Heart left ventricle (tissue), 16 donors: ENCODE data around the gene ISLR. TPM values are rescaled to one million over a fixed set of nuclear protein-coding genes. Genes with fewer than 3 reads are reported as not detected.

ENCODE experiments used
- ATAC-seq, 4 donors: fragments of 200-7000 bp; cut with Tn5 transposase; one replicate each; pipeline ENCODE4 v1.9.1; 2020 to 2022; ENCODE audit warnings: moderate library complexity in 4 of 4, mild to moderate bottlenecking in 3 of 4, moderate number of reproducible peaks in 1 of 4
- DNase-seq, 5 donors: peaks; one replicate each; pipeline ENCODE4 v3.0.0-alpha.2; 2020
- H3K27ac ChIP-seq, 12 donors: fragments of 200-600 bp; sonication (generic) in 4 of 12; one replicate each; pipeline versions ENCODE4 v1.5.0 to v1.8.0; 2016 to 2022; ENCODE audit warnings: mild to moderate bottlenecking in 2 of 12
- H3K27me3 ChIP-seq, 9 donors: fragments of 200-600 bp; sonication (generic) in 2 of 9; one replicate each; pipeline versions ENCODE4 v1.5.1 to v1.8.0; 2016 to 2022; ENCODE audit warnings: mild to moderate bottlenecking in 3 of 9
- H3K36me3 ChIP-seq, 9 donors: fragments of 200-600 bp; sonication (generic) in 2 of 9; one replicate each; pipeline versions ENCODE4 v1.5.0 to v1.8.0; 2018 to 2022; ENCODE audit warnings: mild to moderate bottlenecking in 2 of 9
- H3K4me1 ChIP-seq, 12 donors: fragments of 200-600 bp; sonication (generic) in 4 of 12; one replicate each; pipeline versions ENCODE4 v1.5.0 to v1.8.0; 2016 to 2022; ENCODE audit warnings: mild to moderate bottlenecking in 3 of 12
- H3K4me3 ChIP-seq, 12 donors: fragments of 200-600 bp; sonication (generic) in 4 of 12; one replicate each; pipeline versions ENCODE4 v1.5.0 to v1.8.0; 2017 to 2022; ENCODE audit warnings: mild to moderate bottlenecking in 9 of 12, moderate library complexity in 4 of 12
- H3K9me3 ChIP-seq, 12 donors: fragments of 200-600 bp; sonication (generic) in 4 of 12; one replicate each; pipeline versions ENCODE4 v1.5.0 to v1.8.0; 2016 to 2022; ENCODE audit warnings: mild to moderate bottlenecking in 1 of 12
- CTCF ChIP-seq, 12 donors: fragments of 200-600 bp; sonication (generic) in 4 of 12; IDR thresholded peaks; one replicate each; pipeline versions ENCODE4 v1.5.0 to v1.8.0; 2018 to 2022; ENCODE audit warnings: antibody characterized with exemption in 12 of 12, mild to moderate bottlenecking in 5 of 12
- POLR2A ChIP-seq, 2 donors: fragments of 450-650 bp; IDR thresholded peaks; one replicate each; pipeline ENCODE4 v1.6.1; 2017; ENCODE audit warnings: antibody characterized with exemption in 2 of 2, mild to moderate bottlenecking in 2 of 2, moderate library complexity in 2 of 2
- WGBS, 4 donors: extraction: QIAGEN DNeasy Blood & Tissue Kit in 2 of 4; methylation state at CpG; one replicate each; pipeline versions ENCODE4 v1.1.5 to v1.1.7; 2013 to 2018; 5-methylcytosine and 5-hydroxymethylcytosine counted together
- intact Hi-C, 10 donors: fragments of 100-400 bp; cut with DNase I; formaldehyde crosslinking; loops; one replicate each; pipeline versions ENCODE4 v1.11.1 to v1.14.2; 2022
- polyA plus RNA-seq, 2 donors: library from polyadenylated mRNA; stranded (reverse); fragments of 200-250 nt; gene quantifications; one replicate each; pipeline ENCODE4 v1.2.3, GENCODE V29; 2013
- total RNA-seq, 9 donors: library from RNA; depleted of rRNA in 2 of 9; stranded (reverse); fragments of >200 nt in 2 of 9; fragmentation: NEBNext Ultra II Directional in 3 of 9; extraction: Animal tissue kit (Norgen Biotek cat#: 25700) in 3 of 9; gene quantifications; one replicate each; pipeline versions ENCODE4 v1.1.0 to v1.2.4, GENCODE V29; 2016 to 2023
- donor health status: ischemic (EF 13 %, LVEDD 7.1; RV severe dilation, severe dysfunction).
- donor health status: healthy with polysubstance abuse.
- donor health status: DM: no; HTN: yes; CAD: no.
- donor health status: DM: no; HTN: no; CAD: no.
- donor health status: ischemic (EF 25% LVEDD 6.9; RV normal size, moderate dysfunction).
- donor health status: ischemic (EF 25% LVEDD 5.7; RV mildly dilated, moderate dysfunction).
- donor health status: healthy.
- donor health status: DM: yes; HTN: yes; CAD: no.
- donor health status: ischemic (EF 35%, LVEDD 5.7; RV mildly dilated, moderate dysfunction).
- donor health status: nonischemic (EF 11% LVEDD 7.7; RV severe dilation, severe dysfunction).
- donor health status: DM: yes; HTN: yes; CAD: no.
- donor health status: PGD.
- donor health status: ischemic (EF 29% LVEDD 5.4; RV normal size, mild dysfunction).
- donor health status: nonischemic (EF 23%, LVEDD 6.1; RV moderate dilation, normal function).

ISLR gene
- total and polyA plus RNA-seq, 11 donors: 5.1 to 32.3 (median 16.6) TPM

DNA sequence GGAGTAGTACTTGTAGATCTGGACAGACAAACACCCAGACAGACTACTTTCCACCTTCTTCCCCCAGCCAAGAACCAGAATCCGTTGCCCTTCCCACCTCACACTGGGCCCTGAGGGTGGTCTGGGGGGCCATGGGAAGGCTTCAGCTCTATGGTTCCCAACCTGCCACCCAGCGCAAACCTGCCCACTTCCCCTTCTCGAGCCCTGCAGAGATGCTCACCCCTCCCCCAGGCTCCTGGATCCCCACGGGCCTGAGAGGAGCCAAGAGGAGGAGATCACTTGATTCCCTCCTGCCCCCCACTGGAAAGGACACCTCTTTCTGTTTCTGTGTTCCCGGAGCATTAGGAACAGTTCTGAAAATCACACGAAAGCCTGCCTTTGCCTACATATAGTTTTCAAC lies 20.4 kb downstream of the ISLR start:
- Histone ChIP-seq H3K4me3 (no peak overlapping the region), H3K27ac (no peak overlapping the region), H3K27me3 (no peaks in the 10 kb centered on the region), H3K36me3 (no peaks in the 10 kb centered on the region), H3K4me1 (peaks cover 0 to 21% (median 10%) of the 10 kb centered on the region in 12 donors), H3K9me3 (no peaks in the 10 kb centered on the region)
- 67 to 83% (median 78%) methylated on average over 6 of the region's 6 CpGs for WGBS, 4 donors
- ATAC-seq (no peak), DNase-seq (no peak)
- intact Hi-C loops: no loop called here
- TF ChIP-seq CTCF (IDR thresholded peaks at IDR 0.05): no peak
- no peak for TF ChIP-seq POLR2A (IDR thresholded peaks at IDR 0.05)

GRCh38 chr15:74194572-74195559 lies 21.4 kb downstream of the ISLR start:
- Histone ChIP-seq H3K9me3 (no peaks in the 10 kb centered on the region), H3K4me1 (peaks cover 0 to 21% (median 10%) of the 10 kb centered on the region in 12 donors), H3K27ac (no peak overlapping the region), H3K4me3 (no peak overlapping the region), H3K27me3 (no peaks in the 10 kb centered on the region), H3K36me3 (no peaks in the 10 kb centered on the region)
- TF ChIP-seq CTCF (IDR thresholded peaks at IDR 0.05): no peak
- no peak for TF ChIP-seq POLR2A (IDR thresholded peaks at IDR 0.05)
- ATAC-seq (no peak), DNase-seq (no peak)
- WGBS, 4 donors: 95 to 98% (median 96%) methylated on average over 10 to 13 of the region's 13 CpGs
- intact Hi-C loops: no loop called here

- DNase-seq (peak in 4 of 5 donors; percentile 32 to 69 (median 56)), ATAC-seq (peak; percentile 22 to 58 (median 40))
- WGBS, 4 donors: 15 to 27% (median 21%) methylated on average over 3 to 7 of the region's 7 CpGs
- Histone ChIP-seq H3K9me3 (no peaks in the 10 kb centered on the region), H3K27ac (no peak overlapping the region), H3K27me3 (no peaks in the 10 kb centered on the region), H3K4me3 (no peak overlapping the region), H3K36me3 (no peaks in the 10 kb centered on the region), H3K4me1 (peaks cover 0 to 34% (median 21%) of the 10 kb centered on the region in 12 donors)
- intact Hi-C loops: no loop called here
- TF ChIP-seq POLR2A (IDR thresholded peaks at IDR 0.05): no peak
- no peak for TF ChIP-seq CTCF (IDR thresholded peaks at IDR 0.05)
Observed at GRCh38 chr15:74196175-74196574, 22.7 kb downstream of the ISLR start.

GRCh38 chr15:74197176-74197965 lies 23.9 kb downstream of the ISLR start:
- WGBS, 4 donors: 96 to 100% (median 97%) methylated on average over 4 to 9 of the region's 9 CpGs
- TF ChIP-seq CTCF (IDR thresholded peaks at IDR 0.05) (no peak), POLR2A (IDR thresholded peaks at IDR 0.05) (no peak)
- Histone ChIP-seq H3K27ac (no peak overlapping the region), H3K27me3 (no peaks in the 10 kb centered on the region), H3K36me3 (no peaks in the 10 kb centered on the region), H3K4me1 (peaks cover 0 to 39% (median 22%) of the 10 kb centered on the region in 12 donors), H3K9me3 (no peaks in the 10 kb centered on the region), H3K4me3 (no peak overlapping the region)
- DNase-seq (no peak), ATAC-seq (no peak)
- intact Hi-C loops: no loop called here
